PFSK-1 (cell line): ENCODE data around the gene ZSCAN18.

ENCODE experiments used
- FOXP2 ChIP-seq: optimal IDR thresholded peaks from 2 replicates; pipeline ENCODE3; 2011; ENCODE audit warnings: borderline replicate concordance, control low read depth, inconsistent platforms; ENCODE audit not compliant: insufficient read depth; ENCODE audit errors: extremely low read length, extremely low read depth
- POLR2AphosphoS5 ChIP-seq: IDR thresholded peaks from 2 replicates; pipeline ENCODE4 v1.6.1; 2012; ENCODE audit warnings: low read depth, mild to moderate bottlenecking, control low read depth, low read length, moderate library complexity

- TF ChIP-seq FOXP2 (no peak), POLR2AphosphoS5 (no peak)
These were observed 31.3 kb upstream of the ZSCAN18 start for GRCh38 chr19:58129284-58129683.
